PC-9 (cell line): ENCODE results near the gene PRH1. TPM values are rescaled to one million over a fixed set of nuclear protein-coding genes. Genes with fewer than 3 reads are reported as not detected.

Experiments
- BruUV-seq: library from RNA; stranded (reverse); fragments of 400-500 nt; replicated peaks from 2 replicates; lab custom pipeline; 2021; lab: Mats Ljungman, UMichigan
- CTCF ChIA-PET: fragments of 300-600 bp; sonication (Branson Sonifier 250); formaldehyde crosslinking; loops from one replicate; lab custom pipeline; 2022; ENCODE audit warnings: antibody characterized with exemption; lab: Charles Lee
- POLR2A ChIA-PET: fragments of 300-600 bp; sonication (Branson Sonifier 250); formaldehyde crosslinking; loops from one replicate; lab custom pipeline; 2022; ENCODE audit warnings: antibody characterized with exemption; ENCODE audit not compliant: unreplicated experiment; lab: Charles Lee
- DNase-seq, 2 experiments: peaks; one replicate each; pipeline versions ENCODE4 v3.0.0 to v3.0.0-alpha.2; 2015 to 2022; ENCODE audit warnings: mixed read lengths in 1 of 2
- H2AFZ ChIP-seq: fragments of 200-600 bp; sonication (generic); 2 replicates; pipeline ENCODE4 v1.8.1; 2017; ENCODE audit warnings: antibody characterized with exemption
- H3F3A ChIP-seq: fragments of 200-600 bp; sonication (generic); 2 replicates; pipeline ENCODE4 v1.8.1; 2017; ENCODE audit warnings: antibody characterized with exemption, mild to moderate bottlenecking, low read depth; ENCODE audit not compliant: insufficient read depth
- H3K27ac ChIP-seq: fragments of 200-600 bp; sonication (generic); 2 replicates; pipeline ENCODE4 v1.6.1; 2016; ENCODE audit warnings: mixed run types
- H3K27me3 ChIP-seq: fragments of 200-600 bp; sonication (generic); 2 replicates; pipeline ENCODE4 v1.6.1; 2016; ENCODE audit warnings: low read depth, mixed run types; ENCODE audit not compliant: insufficient read depth
- H3K36me3 ChIP-seq: fragments of 200-600 bp; sonication (generic); 2 replicates; pipeline ENCODE4 v1.6.1; 2016; ENCODE audit warnings: low read depth, mixed run types
- H3K4me1 ChIP-seq: fragments of 200-600 bp; sonication (generic); replicated peaks from 2 replicates; pipeline ENCODE4 v1.6.1; 2016; ENCODE audit warnings: mixed run types; ENCODE audit not compliant: insufficient read depth
- H3K4me2 ChIP-seq: fragments of 200-600 bp; sonication (generic); 2 replicates; pipeline ENCODE4 v1.6.1; 2017; ENCODE audit warnings: mixed run types
- H3K4me3 ChIP-seq: fragments of 200-600 bp; sonication (generic); 2 replicates; pipeline ENCODE4 v1.6.1; 2016; ENCODE audit warnings: mixed run types
- H3K79me2 ChIP-seq: fragments of 200-600 bp; sonication (generic); 2 replicates; pipeline ENCODE4 v1.6.1; 2017; ENCODE audit warnings: low read depth, mixed run types
- H3K9me2 ChIP-seq: fragments of 200-600 bp; sonication (generic); 2 replicates; pipeline ENCODE4 v1.8.1; 2017; ENCODE audit warnings: mild to moderate bottlenecking; ENCODE audit not compliant: insufficient read depth
- H3K9me3 ChIP-seq: fragments of 200-600 bp; sonication (generic); 2 replicates; pipeline ENCODE4 v1.8.1; 2016; ENCODE audit warnings: low read depth; ENCODE audit not compliant: insufficient read depth
- H4K20me1 ChIP-seq: fragments of 200-600 bp; sonication (generic); 2 replicates; pipeline ENCODE4 v1.8.1; 2017; ENCODE audit not compliant: insufficient read depth
- EZH2 ChIP-seq: fragments of 200-600 bp; sonication (generic); IDR thresholded peaks from 2 replicates; pipeline ENCODE4 v1.8.0; 2017; ENCODE audit warnings: antibody characterized with exemption, low read depth
- intact Hi-C: fragments of 100-400 bp; cut with micrococcal nuclease; formaldehyde crosslinking; loops from one replicate; pipeline ENCODE4 v1.10.0; 2022; ENCODE audit not compliant: unreplicated experiment
- total RNA-seq: library from RNA; stranded (reverse); gene quantifications from 2 replicates; pipeline ENCODE4 v1.2.3, GENCODE V29; 2021
- TF ChIP-seq, protein P1 (sequence below): fragments of 200-600 bp; sonication (generic); conservative IDR thresholded peaks from 2 replicates; pipeline ENCODE4 v1.6.1; 2017; ENCODE audit warnings: mixed run types, antibody characterized with exemption, mild to moderate bottlenecking, moderate library complexity

PRH1 gene
- total RNA-seq, 1 experiment from 2014 or later, result 17.2 TPM

DNA sequence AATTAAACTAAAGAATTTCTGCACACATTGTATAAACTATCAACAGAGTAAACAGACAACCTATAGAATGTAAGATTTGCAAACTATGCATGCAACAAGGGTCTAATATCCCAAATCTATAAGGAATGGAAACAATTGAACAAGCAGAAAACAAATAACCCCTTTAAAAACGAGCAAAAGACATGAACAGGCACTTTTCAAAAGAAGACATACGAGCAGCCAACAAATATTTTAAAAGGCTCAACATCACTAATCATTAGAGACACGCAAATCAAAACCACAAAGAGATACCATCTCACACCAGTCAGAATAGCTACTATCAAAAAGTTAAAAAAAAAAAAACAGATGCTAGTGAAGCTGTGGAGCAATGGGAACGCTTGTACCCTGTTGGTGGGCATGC, 20.6 kb upstream of the PRH1 start:
- intact Hi-C loops, result no loop called here
- BruUV-seq, result no TSS peak
- H3K79me2 ChIP-seq, result no peaks in the 10 kb centered on the region
- H3K9me3 ChIP-seq, result no peaks in the 10 kb centered on the region
- H4K20me1 ChIP-seq, result 0 out of 2 replicates have a peak, but pooled peaks cover 4% of the 10 kb centered on the region
- no peak overlapping the region for H2AFZ ChIP-seq
- H3K4me1 ChIP-seq, result no peaks in the 10 kb centered on the region
- TF ChIP-seq EZH2, result no peak
- TF ChIP-seq, protein P1, sequence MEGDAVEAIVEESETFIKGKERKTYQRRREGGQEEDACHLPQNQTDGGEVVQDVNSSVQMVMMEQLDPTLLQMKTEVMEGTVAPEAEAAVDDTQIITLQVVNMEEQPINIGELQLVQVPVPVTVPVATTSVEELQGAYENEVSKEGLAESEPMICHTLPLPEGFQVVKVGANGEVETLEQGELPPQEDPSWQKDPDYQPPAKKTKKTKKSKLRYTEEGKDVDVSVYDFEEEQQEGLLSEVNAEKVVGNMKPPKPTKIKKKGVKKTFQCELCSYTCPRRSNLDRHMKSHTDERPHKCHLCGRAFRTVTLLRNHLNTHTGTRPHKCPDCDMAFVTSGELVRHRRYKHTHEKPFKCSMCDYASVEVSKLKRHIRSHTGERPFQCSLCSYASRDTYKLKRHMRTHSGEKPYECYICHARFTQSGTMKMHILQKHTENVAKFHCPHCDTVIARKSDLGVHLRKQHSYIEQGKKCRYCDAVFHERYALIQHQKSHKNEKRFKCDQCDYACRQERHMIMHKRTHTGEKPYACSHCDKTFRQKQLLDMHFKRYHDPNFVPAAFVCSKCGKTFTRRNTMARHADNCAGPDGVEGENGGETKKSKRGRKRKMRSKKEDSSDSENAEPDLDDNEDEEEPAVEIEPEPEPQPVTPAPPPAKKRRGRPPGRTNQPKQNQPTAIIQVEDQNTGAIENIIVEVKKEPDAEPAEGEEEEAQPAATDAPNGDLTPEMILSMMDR, result no peak
- no peak for DNase-seq
- no peaks in the 10 kb centered on the region for H3K9me2 ChIP-seq
- no peaks in the 10 kb centered on the region for H3K36me3 ChIP-seq
- CTCF ChIA-PET, result no interaction called here
- H3K4me2 ChIP-seq, result no peak overlapping the region
- no peaks in the 10 kb centered on the region for H3F3A ChIP-seq
- no peak overlapping the region for H3K4me3 ChIP-seq
- no peaks in the 10 kb centered on the region for H3K27me3 ChIP-seq
- no peak overlapping the region for H3K27ac ChIP-seq
- POLR2A ChIA-PET, result no interaction called here

DNA sequence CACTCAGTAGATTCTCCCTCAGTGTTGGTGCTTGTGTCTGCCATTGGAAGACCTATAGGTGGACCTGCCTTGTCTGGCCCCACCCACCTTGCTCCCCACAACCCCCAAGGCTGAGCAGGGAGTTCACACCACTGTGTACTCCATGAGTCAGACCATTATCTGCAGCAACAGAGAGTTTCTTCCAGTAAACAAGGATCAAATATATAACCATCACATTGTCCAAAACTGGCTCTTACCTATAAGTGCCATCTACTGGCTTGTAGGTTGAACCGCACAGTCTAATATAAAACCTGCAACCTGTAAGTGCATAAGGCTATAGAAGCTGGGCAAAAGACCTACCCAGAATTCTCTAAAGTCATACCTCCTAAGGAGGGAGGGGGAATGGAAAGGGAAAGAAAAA, 17.4 kb upstream of the PRH1 start:
- Histone ChIP-seq H2AFZ (no peak overlapping the region), H3K79me2 (no peaks in the 10 kb centered on the region), H3K27ac (no peak overlapping the region), H4K20me1 (0 out of 2 replicates have a peak, but pooled peaks cover 4% of the 10 kb centered on the region), H3F3A (no peaks in the 10 kb centered on the region), H3K36me3 (no peaks in the 10 kb centered on the region; the same call in 1 of the 2 replicates), H3K4me2 (no peak overlapping the region), H3K4me1 (no peaks in the 10 kb centered on the region), H3K27me3 (no peaks in the 10 kb centered on the region), H3K4me3 (no peak overlapping the region), H3K9me3 (no peaks in the 10 kb centered on the region), H3K9me2 (no peaks in the 10 kb centered on the region)
- intact Hi-C loops, result no loop called here
- ChIA-PET POLR2A (no interaction called here), CTCF (no interaction called here)
- no TSS peak for BruUV-seq
- TF ChIP-seq, protein P1, result no peak; the same call in 1 of the 2 replicates
- no peak for TF ChIP-seq EZH2
- DNase-seq, result no peak

DNA sequence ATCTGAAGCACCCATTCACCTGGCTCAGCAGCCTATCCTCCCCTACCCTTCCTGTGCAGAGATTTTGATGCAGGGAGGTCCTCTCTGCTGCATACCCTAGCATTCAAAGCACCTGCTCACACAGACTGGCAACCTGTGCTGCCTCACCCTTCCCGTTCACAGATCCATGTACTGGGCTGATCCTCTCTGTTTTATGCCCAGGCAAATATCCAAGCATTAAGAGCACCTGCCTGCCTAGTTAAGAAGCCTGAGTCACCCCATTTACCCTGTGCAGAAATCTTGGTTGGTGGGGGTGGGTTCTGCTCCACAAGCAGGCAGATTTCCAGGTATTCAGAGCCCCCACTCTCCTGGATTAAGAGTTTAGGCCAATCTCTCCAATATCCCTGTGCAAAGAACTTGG, 16.9 kb upstream of the PRH1 start:
- Histone ChIP-seq H2AFZ (no peak overlapping the region), H3K4me2 (no peak overlapping the region), H3K27ac (no peak overlapping the region), H3K27me3 (no peaks in the 10 kb centered on the region), H3F3A (no peaks in the 10 kb centered on the region), H3K79me2 (no peaks in the 10 kb centered on the region), H3K4me3 (no peak overlapping the region), H3K36me3 (no peaks in the 10 kb centered on the region; the same call in 1 of the 2 replicates), H4K20me1 (0 out of 2 replicates have a peak, but pooled peaks cover 4% of the 10 kb centered on the region), H3K9me2 (no peaks in the 10 kb centered on the region), H3K4me1 (no peaks in the 10 kb centered on the region), H3K9me3 (no peaks in the 10 kb centered on the region)
- BruUV-seq, result no TSS peak
- DNase-seq, result no peak
- ChIA-PET CTCF (no interaction called here), POLR2A (no interaction called here)
- TF ChIP-seq, protein P1, result no peak
- no peak for TF ChIP-seq EZH2
- intact Hi-C loops, result no loop called here
